Stomach (tissue), 4 donors: ENCODE results near the gene SELENOH.

Source experiments
- CTCF ChIP-seq, 7 experiments: fragments of 450-650 bp in 4 of 7; fragments of 200-600 bp in 3 of 7; sonication (generic) in 3 of 7; IDR thresholded peaks; one replicate each; pipeline ENCODE4 v1.5.1; 2016 to 2019; ENCODE audit warnings: antibody characterized with exemption in 7 of 7, control low read depth in 2 of 7, mild to moderate bottlenecking in 1 of 7
- EP300 ChIP-seq: sonication (generic); formaldehyde crosslinking; IDR thresholded peaks from one replicate; pipeline ENCODE4 v1.6.1; 2017; ENCODE audit warnings: antibody characterized with exemption

- TF ChIP-seq CTCF (IDR thresholded peaks at IDR 0.05) = no peak
- no peak for TF ChIP-seq EP300
Observed at GRCh38 chr11:57787006-57787604, 45.8 kb downstream of the SELENOH start.
